ENCODE data around the gene AGPAT4.
"Not testable (repeated sequence)": the region's sequence is repeated elsewhere in the genome, so short reads cannot be mapped to it uniquely, and the experiment has no call there.

The AGPAT4 gene, protein sequence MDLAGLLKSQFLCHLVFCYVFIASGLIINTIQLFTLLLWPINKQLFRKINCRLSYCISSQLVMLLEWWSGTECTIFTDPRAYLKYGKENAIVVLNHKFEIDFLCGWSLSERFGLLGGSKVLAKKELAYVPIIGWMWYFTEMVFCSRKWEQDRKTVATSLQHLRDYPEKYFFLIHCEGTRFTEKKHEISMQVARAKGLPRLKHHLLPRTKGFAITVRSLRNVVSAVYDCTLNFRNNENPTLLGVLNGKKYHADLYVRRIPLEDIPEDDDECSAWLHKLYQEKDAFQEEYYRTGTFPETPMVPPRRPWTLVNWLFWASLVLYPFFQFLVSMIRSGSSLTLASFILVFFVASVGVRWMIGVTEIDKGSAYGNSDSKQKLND

DNA sequence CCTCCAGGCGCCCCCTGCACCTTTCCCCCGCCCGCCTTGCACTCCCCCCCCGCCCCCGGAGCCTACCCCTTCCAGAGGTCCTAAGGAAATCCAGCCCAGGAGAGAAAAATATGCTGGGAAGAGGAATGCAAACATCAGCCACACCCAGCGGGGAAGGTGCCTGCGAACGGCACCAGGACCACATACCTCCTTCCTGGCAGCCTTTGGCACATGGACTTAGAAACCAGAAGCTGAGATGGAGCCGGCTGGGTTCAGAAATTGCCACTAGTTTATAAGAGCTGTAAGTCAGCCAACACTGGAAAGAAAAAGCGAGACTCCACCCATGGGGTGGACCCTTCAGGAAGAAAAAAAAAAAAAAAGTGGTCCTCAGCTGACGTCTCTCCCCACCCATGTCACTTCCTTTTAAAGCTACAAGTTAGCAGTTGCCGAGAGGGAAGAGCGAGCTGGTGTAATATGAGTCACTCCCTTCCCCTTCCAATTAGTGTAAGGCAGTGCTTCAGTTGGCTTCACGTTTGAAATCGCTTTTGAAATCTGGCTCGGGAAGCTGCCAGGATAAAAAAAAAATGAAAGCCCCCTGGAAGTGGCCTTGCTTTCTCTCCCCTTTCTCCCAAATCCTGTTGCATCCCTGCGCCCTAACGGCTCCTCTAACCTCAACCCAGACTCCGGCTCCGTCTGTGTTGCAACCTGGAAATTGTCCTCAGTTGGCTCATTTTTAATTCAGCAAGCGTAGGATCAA is at the start of gene AGPAT4:
AGPAT4 (minus strand) TSS at position 310 of the 736 bp plus-strand sequence. CDS start 41,848 bp downstream, outside the sequence.
- peak; percentile 86 for DNase-seq

GRCh38 chr6:161319231-161319630 is 45.4 kb upstream of the AGPAT4 start:
- DNase-seq, result no peak

DNA sequence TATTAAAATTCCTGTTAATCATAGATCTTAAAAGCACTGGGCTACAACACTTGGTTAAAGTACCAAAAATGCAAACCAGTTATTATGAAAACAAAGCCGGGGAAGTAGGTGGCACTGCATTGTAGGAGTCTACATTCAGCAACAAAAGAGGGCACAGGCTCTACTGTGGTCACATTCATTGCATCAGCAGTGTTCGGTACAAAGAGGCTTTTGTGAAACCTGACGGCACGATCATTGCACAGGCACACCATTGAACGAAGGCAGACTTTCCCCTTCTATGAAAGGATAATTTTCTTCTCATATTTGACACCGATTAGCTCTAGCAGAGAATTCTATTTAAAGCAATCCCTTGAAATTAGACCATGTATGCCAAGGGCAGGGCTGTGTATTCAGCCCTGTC is 44.6 kb upstream of the AGPAT4 start:
- DNase-seq, result no peak

DNA sequence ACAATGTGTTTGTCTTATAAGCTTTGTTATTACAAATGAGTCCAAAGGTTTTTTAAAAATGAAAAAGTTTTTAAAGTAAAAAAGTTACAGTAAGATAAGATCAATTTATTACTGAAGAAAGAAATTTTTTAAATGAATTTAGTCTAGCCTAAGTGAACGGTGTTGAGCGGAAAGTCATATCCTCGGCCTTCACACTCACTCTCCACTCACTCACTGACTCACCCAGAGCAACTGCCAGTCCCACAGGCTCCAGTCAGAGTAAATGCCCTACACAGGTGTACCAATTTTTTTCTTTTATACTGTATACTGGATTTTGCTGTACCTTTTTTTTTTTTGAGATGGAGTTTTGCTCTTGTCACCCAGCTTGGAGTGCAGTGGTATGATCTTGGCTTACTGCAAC is 42.7 kb upstream of the AGPAT4 start:
- DNase-seq, result no peak

GRCh38 chr6:161315246-161315917 is 41.5 kb upstream of the AGPAT4 start:
- not testable (repeated sequence) for DNase-seq

DNA sequence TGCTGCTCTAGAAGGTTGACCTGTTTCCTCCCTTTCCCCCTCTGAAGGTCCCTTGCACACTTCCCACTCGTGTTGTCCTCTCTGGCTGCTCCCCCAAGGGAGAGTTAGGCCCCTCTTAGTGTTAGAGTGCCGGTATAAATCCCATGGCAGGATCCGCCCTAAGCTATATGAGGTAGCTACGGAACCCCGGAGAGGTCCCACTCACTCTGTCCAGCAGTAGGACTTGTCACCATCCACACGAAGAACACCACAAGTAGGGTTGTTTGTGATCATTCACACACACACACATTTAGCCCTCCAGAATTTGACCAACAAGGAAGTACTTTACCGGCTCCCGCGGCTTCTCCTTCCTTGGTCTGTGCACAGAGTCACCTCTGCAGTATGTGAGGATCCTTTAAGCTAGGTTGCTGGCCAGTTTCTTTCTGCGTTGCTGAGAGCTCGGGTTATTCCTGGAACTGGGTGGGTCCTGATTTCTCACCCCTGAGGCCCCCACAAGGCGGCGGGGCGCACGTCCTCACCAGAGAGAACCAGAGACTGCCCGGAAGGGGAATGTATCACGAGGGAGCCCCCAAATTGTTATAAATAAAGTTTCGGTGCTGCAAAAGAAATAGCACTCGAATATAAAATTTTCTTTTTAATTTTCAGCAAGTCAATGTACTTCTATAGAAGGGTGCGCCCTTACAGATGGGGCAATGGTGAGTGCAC is 40.8 kb upstream of the AGPAT4 start:
- not testable (repeated sequence) for DNase-seq

GRCh38 chr6:161313940-161314509 is 40.2 kb upstream of the AGPAT4 start:
- DNase-seq, result no peak

GRCh38 chr6:161313475-161313874 is 39.6 kb upstream of the AGPAT4 start:
- DNase-seq, result not testable (repeated sequence)

DNA sequence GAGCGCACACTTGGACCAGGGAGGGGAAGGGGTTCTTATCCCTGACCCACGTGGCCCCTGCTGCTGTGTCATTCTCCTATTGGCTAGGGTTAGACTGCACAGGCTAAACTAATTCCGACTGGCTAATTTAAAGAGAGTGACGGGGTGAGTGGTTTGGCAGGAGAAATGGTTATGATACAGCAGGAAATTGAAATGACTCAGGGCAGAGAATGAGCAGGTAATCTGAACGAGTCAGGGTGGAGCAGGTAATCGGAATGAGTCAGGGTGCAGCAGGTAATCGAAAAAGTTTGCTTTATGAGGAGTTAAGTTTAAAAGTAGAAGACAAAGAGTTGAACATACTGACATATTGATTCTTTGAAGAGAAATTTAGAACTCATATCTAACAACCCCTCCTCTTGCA is 35.9 kb upstream of the AGPAT4 start:
- not testable (repeated sequence) for DNase-seq

DNA sequence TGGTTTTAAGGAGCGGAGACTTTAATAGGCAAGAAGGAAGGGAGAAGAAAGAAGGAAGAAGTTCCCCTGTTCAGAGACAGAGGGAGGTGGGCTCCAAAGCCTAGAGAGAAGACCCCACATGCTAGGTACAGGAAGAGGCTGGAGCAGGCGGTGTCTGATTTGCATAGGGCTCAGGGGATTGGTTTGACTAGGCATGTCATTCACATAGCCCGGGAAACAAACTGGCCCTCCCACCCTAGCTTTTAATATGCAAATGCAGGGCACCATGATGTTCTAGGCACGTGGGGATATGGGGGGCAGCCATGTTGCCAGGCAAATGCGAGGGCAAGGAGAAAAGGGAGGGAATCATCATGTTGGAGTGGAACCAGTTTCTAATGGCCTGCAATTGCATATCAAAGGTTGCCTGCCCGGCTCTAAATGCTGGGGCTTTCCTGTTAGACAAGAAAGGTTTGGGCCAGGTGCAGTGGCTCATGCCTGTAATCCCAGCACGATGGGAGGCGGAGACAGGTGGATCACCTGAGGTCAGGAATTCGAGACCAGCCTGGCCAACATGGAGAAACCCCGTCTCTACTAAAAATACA is 34.3 kb upstream of the AGPAT4 start:
- no peak for DNase-seq

GRCh38 chr6:161305860-161306259 is 32.0 kb upstream of the AGPAT4 start:
- no peak for DNase-seq

DNA sequence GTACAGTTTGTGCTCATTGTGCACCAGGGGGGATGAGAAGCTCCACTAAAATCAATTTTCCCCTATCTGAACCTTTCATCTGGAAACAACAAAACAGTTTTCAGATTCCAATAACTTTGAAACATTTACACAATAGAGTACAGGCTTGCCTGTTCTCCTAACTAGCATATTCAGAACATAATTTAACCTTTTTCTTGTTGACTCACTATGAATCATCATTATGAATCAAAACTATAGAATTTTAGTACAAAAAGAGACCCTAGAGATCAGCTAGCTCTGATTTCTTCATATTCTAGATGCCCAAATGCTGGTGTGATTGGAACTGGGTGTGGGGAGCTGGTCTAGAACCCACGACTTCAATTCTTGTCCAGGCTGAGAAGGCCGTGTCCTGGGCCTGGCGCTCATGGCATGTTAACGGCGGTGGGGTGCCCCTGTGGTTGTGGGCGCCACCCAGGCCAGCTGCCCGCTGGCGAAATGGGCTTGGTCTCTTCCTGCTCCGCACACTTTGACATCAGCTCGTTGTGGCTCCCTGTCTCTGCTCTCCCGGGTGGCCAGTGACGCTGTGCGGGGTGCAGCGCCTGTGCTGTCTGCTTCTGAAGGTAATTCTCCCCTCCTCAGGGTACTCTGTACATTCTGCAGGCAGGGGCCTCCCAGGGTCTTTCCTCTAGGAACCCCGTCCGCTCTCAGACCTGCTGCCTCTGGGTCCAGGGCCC is 29.9 kb upstream of the AGPAT4 start:
- DNase-seq, result no peak

GRCh38 chr6:161302949-161303348 is 29.1 kb upstream of the AGPAT4 start:
- DNase-seq, result no peak

GRCh38 chr6:161301338-161301737 is 27.5 kb upstream of the AGPAT4 start:
- no peak for DNase-seq

- no peak for DNase-seq
Measured at GRCh38 chr6:161300823-161301222, 27.0 kb upstream of the AGPAT4 start.

GRCh38 chr6:161299726-161300125 is 25.9 kb upstream of the AGPAT4 start:
- DNase-seq, result no peak

GRCh38 chr6:161295784-161296183 is 21.9 kb upstream of the AGPAT4 start:
- DNase-seq, result no peak

GRCh38 chr6:161292650-161293281 is 18.9 kb upstream of the AGPAT4 start:
- no peak for DNase-seq

DNA sequence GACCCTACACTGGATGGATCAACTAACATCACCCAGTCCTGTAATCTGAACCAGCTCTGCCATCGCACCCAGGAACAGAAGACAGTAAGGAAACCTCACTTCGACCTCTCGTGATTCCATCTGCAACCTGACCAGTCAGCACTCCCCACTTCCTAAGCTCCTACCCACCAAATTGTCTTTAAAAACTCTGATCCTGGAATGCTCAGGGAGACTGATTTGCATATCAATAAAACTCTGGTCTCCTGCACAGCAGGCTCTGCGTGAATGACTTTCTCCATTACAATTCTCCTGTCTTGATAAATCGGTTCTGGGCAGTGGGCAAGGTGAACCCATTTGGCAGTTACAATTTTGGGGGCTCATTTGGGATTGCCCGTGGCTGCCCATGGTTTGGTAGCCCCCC is 18.3 kb upstream of the AGPAT4 start:
- DNase-seq, result no peak

GRCh38 chr6:161290751-161291150 is 16.9 kb upstream of the AGPAT4 start:
- no peak for DNase-seq

GRCh38 chr6:161284653-161285052 is 10.8 kb upstream of the AGPAT4 start:
- DNase-seq, result no peak

Measured in CD4-positive, alpha-beta T cell treated with Interleukin-1 beta for 1 hour (primary cell).